ENCODE results near the gene PAFAH2. TPM values are rescaled to one million over a fixed set of nuclear protein-coding genes. Genes with fewer than 3 reads are reported as not detected.

The PAFAH2 gene
- total and polyA plus RNA-seq, 2 of the 13 experiments (the other 11 are each of a cell fraction or from before 2014, with no cell fraction given), result 6.9 to 9.4 TPM

DNA sequence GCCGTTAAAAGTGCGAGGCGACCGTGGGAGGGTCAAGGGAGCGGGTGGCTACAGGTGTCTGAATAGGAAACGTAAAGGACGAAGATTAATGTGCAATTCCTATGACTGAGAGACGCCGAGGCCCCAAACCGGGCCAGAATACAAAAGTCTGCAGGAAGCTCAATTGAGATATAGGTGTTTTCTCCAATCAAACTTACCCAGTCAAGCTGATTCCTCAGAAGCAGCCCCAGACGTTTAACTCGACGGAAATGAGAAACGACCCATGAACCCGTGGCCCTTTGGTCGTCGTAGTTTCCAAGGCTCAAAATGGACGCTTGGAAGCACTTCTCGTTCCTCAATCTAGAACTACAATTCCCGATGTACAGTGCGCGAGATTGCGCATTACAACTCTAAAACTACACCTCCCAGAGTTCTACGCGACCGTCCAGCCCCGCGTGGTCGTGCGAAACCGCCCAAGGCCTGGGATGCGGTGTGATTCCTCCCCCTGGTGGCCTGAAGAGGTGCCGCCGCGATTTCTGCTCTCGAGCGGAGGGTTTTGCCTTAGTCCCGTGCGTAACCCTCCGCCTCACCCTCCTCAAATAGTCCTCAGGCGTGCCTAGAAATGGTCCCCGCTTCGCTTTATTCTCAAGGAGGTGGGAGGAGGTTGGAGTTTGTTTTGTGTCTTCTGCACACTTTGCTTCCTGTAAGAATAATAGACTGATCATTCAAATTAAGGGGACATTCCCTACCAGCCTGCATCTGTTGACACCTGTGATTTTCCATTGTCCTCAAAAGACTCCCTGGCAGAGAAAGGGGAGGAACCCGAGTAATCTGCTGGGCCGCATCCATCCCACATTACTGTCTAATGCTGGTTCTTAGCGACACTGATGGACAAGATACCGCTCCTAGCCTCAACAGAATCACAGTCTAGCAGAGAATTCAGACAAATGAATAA, at the start of gene PAFAH2 (continued):
- TF ChIP-seq, protein P1, sequence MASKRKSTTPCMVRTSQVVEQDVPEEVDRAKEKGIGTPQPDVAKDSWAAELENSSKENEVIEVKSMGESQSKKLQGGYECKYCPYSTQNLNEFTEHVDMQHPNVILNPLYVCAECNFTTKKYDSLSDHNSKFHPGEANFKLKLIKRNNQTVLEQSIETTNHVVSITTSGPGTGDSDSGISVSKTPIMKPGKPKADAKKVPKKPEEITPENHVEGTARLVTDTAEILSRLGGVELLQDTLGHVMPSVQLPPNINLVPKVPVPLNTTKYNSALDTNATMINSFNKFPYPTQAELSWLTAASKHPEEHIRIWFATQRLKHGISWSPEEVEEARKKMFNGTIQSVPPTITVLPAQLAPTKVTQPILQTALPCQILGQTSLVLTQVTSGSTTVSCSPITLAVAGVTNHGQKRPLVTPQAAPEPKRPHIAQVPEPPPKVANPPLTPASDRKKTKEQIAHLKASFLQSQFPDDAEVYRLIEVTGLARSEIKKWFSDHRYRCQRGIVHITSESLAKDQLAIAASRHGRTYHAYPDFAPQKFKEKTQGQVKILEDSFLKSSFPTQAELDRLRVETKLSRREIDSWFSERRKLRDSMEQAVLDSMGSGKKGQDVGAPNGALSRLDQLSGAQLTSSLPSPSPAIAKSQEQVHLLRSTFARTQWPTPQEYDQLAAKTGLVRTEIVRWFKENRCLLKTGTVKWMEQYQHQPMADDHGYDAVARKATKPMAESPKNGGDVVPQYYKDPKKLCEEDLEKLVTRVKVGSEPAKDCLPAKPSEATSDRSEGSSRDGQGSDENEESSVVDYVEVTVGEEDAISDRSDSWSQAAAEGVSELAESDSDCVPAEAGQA (IDR thresholded peaks at IDR 0.05; ENCODE audit: low read depth), result peak; percentile 85
- TF ChIP-seq, protein P1 (CRISPR knock-in tag; IDR thresholded peaks at IDR 0.05; ENCODE audit: borderline replicate concordance), result no peak
- 0 out of 2 replicates have a peak, but pooled peaks have one; percentile 32 for TF ChIP-seq ZNF746 (CRISPR knock-in tag; IDR thresholded peaks at IDR 0.05)
- no peak for TF ChIP-seq CENPX (CRISPR knock-in tag; IDR thresholded peaks at IDR 0.05)
- no peak for TF ChIP-seq ATRX (CRISPR knock-in tag; IDR thresholded peaks at IDR 0.05; ENCODE audit: borderline replicate concordance)
- peak; percentile 89 for TF ChIP-seq HOXA5 (CRISPR knock-in tag; IDR thresholded peaks at IDR 0.05)
- no peak for TF ChIP-seq ZNF83 (CRISPR knock-in tag; IDR thresholded peaks at IDR 0.05; ENCODE audit: borderline replicate concordance)
- TF ChIP-seq FIP1L1 (IDR thresholded peaks at IDR 0.05; ENCODE audit: borderline replicate concordance, insufficient read depth, low read depth, low read length), result 0 out of 2 replicates have a peak, but pooled peaks have one; percentile 53
- no peak for TF ChIP-seq ZSCAN22 (CRISPR knock-in tag; IDR thresholded peaks at IDR 0.05)
- peak; percentile 79 for TF ChIP-seq SP4 (CRISPR knock-in tag; IDR thresholded peaks at IDR 0.05)
- peak; percentile 88 for TF ChIP-seq HDAC2 (CRISPR knock-in tag; IDR thresholded peaks at IDR 0.05)
- no peak for TF ChIP-seq TCF7L2 (IDR thresholded peaks at IDR 0.05; ENCODE audit: low read depth, low read length)
- peak; percentile 72 for TF ChIP-seq SIX4 (CRISPR knock-in tag; IDR thresholded peaks at IDR 0.05)
- peak; percentile 79 for TF ChIP-seq CBX1 (IDR thresholded peaks at IDR 0.05; ENCODE audit: low read depth)
- no peak; the same call in 1 of the 2 replicates for TF ChIP-seq ZNF615 (CRISPR knock-in tag; IDR thresholded peaks at IDR 0.05; ENCODE audit: borderline replicate concordance)
- TF ChIP-seq, protein P2, sequence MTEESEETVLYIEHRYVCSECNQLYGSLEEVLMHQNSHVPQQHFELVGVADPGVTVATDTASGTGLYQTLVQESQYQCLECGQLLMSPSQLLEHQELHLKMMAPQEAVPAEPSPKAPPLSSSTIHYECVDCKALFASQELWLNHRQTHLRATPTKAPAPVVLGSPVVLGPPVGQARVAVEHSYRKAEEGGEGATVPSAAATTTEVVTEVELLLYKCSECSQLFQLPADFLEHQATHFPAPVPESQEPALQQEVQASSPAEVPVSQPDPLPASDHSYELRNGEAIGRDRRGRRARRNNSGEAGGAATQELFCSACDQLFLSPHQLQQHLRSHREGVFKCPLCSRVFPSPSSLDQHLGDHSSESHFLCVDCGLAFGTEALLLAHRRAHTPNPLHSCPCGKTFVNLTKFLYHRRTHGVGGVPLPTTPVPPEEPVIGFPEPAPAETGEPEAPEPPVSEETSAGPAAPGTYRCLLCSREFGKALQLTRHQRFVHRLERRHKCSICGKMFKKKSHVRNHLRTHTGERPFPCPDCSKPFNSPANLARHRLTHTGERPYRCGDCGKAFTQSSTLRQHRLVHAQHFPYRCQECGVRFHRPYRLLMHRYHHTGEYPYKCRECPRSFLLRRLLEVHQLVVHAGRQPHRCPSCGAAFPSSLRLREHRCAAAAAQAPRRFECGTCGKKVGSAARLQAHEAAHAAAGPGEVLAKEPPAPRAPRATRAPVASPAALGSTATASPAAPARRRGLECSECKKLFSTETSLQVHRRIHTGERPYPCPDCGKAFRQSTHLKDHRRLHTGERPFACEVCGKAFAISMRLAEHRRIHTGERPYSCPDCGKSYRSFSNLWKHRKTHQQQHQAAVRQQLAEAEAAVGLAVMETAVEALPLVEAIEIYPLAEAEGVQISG (CRISPR knock-in tag; IDR thresholded peaks at IDR 0.05), result peak; percentile 96
- TF ChIP-seq, protein P3, sequence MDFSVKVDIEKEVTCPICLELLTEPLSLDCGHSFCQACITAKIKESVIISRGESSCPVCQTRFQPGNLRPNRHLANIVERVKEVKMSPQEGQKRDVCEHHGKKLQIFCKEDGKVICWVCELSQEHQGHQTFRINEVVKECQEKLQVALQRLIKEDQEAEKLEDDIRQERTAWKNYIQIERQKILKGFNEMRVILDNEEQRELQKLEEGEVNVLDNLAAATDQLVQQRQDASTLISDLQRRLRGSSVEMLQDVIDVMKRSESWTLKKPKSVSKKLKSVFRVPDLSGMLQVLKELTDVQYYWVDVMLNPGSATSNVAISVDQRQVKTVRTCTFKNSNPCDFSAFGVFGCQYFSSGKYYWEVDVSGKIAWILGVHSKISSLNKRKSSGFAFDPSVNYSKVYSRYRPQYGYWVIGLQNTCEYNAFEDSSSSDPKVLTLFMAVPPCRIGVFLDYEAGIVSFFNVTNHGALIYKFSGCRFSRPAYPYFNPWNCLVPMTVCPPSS (IDR thresholded peaks at IDR 0.05), result no peak
- 0 out of 2 replicates have a peak, but pooled peaks have one; percentile 2 for TF ChIP-seq ZNF564 (CRISPR knock-in tag; IDR thresholded peaks at IDR 0.05)
- no peak; the same call in 1 of the 2 replicates for TF ChIP-seq ZNF367 (CRISPR knock-in tag; IDR thresholded peaks at IDR 0.05; ENCODE audit: borderline replicate concordance)
- peak; percentile 72 for TF ChIP-seq ZSCAN30 (CRISPR knock-in tag; IDR thresholded peaks at IDR 0.05)
